ENCODE results near the gene TIMD4. TPM values are rescaled to one million over a fixed set of nuclear protein-coding genes. Genes with fewer than 3 reads are reported as not detected.

Gene TIMD4
- total RNA-seq, 3 donors from 2014 or later (not counting 1 experiment from before 2014, with no cell fraction given) = 2.6 to 3.6 (median 3.0) TPM

Other genes starting within 250 kb of the TIMD4 start
- gene PPP1R2B, start 112.9 kb downstream of the TIMD4 start, total RNA-seq = under 1 TPM; 0.20 to 0.39 (median 0.26) TPM
- gene HAVCR1, start 95.9 kb upstream of the TIMD4 start, total RNA-seq = 10 to 100 TPM in 2 of 3 donors, 1 to 10 TPM in 1; 7.2 to 14.6 (median 10.9) TPM
- gene HAVCR2, start 145.8 kb upstream of the TIMD4 start, total RNA-seq = 10 to 100 TPM; 60.0 to 92.2 (median 74.3) TPM
- gene MED7, start 179.6 kb upstream of the TIMD4 start, total RNA-seq = 10 to 100 TPM in 2 of 3 donors, 1 to 10 TPM in 1; 9.6 to 13.3 (median 12.4) TPM
- gene GARIN3, start 203.0 kb upstream of the TIMD4 start, total RNA-seq = not detected
- 100 to 1,000 TPM; 153 to 188 (median 186) TPM for gene ITK, start 217.6 kb upstream of the TIMD4 start, total RNA-seq